Stimulated activated CD4-positive, alpha-beta T cell treated with anti-CD3 and anti-CD28 coated beads, Interleukin-12 subunit alpha, Interleukin-12 subunit beta, amount 100 ng/mL, for 48 hours (primary cell): ENCODE data around the gene AP5Z1.
A peak's percentile ranks its signal among the peaks of the same experiment; 100 is the strongest.

Experiments
- DNase-seq, 3 donors: peaks; one replicate each; pipeline ENCODE4 v3.0.0-alpha.2; 2020; ENCODE audit warnings: low read depth in 2 of 3, low spot score in 1 of 3

Gene AP5Z1

DNA sequence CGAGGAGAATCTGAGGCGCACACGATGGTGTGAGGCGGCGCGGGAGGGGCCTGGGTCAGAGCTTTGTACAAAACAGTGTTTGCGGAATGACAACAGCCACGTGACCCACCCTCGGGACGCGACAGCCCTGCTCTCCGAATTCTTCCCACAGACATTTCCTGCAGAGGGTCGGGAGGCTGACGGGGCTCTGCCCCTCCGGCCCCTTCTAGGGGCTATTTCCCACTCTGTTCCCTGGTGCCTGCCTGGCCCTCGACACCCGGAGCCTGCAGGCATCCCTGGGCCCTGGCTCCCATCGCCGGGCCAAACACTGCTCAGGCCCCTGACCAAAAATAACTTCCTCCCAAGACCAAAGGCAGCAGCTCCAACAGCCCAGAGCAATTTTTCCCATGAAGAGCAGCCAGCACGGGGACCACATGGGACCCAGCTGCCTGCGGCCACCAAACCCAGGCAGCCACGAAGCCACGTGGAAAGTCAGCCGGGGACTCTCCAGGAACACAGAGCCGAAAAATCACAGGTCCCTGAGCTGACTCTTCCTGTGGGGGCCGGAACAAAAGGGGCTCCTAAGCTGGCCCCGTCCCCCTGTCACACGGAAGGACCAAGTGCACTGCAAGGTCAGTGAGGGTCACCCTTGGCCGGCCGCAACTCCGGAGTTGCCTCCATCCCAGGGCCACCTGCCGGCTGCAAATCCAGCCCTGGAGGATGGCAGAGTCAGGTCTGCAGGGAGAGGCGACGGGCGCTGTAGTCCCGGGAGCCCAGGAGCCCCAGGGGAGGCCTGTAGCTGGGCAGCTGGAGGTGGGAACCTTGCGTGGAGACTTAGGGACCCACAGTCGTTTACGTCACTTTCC is 44.4 kb downstream of the AP5Z1 start:
- no peak for DNase-seq

- no peak for DNase-seq
Measured at GRCh38 chr7:4820405-4820966, 45.1 kb downstream of the AP5Z1 start.

DNA sequence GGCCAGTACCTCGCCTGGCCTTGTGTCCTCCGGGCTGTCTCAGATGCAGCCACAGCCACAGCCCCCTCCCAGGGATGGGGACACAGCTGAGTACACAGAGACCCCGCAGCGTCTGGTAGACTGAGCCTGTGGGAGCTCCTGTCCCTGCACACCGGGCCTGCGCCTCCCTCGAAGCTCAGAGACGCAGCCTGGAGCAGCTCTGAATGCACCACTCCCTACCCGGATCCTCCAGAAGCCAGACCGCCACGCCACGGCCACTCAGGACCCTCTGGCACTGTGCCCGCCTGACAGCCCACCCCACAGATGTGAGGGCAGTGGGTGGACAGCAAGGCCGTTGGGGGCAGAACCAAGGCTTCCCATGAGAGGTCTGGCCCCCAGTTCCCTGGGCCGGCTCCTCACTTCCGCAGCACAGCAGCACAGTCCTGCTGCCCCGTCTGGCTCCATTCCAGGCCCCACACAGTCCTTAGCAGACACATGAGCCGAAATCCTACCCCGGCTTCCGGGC is 45.6 kb downstream of the AP5Z1 start:
- DNase-seq: no peak

DNA sequence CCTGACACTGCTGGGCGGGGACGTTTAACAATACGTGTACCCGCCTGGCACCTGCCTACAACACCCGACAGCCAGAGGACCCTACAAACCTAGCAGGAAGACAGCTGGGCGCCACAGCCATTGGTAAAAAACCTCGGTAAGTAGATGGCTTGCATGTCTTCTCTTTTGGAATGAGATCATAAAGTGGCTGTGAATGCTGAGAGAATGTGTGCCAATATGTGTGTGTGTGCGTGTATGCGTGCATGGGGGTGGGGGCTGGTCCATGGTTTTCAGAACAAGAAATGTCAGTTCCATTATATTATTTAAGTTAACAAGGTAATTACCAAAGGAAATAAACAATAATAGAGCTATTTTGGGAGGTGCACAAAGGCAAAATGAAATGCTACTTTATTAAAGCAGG is 47.3 kb downstream of the AP5Z1 start:
- no peak for DNase-seq

GRCh38 chr7:4823441-4824119 is 48.2 kb downstream of the AP5Z1 start:
- DNase-seq: no peak

DNA sequence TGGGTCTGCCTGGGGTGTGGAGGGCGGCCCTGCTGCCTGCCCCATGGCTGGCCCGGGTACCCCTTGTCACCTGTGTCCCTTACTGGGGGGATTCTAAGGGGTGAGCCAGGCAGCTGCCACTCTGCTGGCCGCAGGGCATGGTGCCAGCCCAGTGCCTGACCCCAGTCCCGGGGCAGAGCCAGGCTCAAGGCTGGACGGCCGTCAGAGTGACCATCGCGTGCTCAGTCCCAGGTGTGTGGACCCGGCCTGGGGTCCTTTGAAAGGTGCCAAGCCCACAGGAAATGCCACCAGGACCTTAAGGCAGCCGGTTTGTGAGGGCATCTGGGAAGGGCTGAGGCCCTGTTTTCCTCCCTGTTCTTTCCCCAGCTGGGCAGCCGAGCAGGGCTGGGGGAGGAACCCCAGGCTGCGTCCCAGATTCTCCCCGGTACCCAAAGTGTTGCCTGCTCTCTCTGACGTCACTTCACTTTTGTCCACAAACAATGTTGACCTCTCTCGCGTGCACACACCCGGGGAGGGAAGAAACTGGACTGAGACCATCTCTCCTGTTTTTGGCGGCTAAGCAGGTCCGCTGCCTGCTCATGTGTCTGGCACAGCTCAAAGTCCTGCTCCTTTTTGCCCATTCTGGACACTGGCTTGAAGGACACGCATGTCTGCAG is 48.8 kb downstream of the AP5Z1 start:
- no peak for DNase-seq

DNA sequence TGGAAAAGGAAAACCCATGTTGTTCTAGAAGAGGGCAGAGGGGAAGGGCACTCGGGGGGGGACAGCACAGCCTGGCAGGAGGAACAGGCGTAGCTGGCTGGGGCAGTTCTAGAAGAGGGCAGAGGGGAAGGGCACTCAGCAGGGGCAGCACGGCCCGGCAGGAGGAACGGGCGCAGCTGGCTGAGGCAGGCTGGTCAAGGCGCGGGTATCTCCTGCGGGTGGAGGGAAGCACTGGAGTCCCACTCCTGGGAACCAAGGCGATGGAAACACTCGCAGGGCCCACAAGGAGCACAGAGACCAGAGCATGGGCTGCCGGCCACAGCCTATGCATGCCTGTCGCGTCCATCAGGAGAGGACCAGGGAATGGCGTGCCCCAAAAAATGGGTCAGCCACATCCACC is 49.7 kb downstream of the AP5Z1 start:
- DNase-seq: no peak

DNA sequence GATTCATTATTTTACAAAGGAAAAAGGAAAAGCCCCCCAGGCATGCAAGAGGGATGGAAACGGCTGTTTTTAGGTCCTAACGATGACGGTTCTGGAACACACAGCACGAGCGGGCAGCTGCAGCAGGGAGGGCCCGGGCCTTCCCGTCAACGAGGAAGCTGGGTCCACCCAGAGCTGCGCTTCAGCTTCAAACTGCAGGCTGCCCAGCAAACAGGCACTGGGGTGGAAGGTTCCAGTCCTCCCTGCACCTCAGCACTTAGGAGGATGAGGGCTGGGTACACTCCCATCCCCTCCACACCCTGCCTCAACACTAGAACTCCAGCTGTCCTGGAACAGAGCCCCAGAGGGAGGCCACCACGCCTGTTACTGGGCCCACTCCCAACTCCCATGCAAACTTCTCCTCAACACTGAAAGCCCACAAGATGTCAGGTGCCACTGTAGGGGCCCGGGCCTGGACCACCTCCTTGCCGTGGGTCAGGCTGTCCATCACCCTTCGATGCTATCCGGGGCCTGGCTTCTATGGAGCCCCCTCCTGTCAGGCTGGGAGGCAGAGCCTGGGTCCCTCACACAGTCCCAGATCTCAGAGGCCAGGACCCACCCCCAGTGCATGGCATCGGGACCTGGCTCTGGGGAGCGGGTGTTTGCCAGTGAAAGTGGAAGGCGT is 53.4 kb downstream of the AP5Z1 start:
- DNase-seq: no peak

GRCh38 chr7:4830176-4830575 is 54.8 kb downstream of the AP5Z1 start:
- peak; percentile 35 to 47 (median 39) for DNase-seq

- no peak for DNase-seq
Measured at GRCh38 chr7:4831723-4832495, 56.5 kb downstream of the AP5Z1 start.

DNA sequence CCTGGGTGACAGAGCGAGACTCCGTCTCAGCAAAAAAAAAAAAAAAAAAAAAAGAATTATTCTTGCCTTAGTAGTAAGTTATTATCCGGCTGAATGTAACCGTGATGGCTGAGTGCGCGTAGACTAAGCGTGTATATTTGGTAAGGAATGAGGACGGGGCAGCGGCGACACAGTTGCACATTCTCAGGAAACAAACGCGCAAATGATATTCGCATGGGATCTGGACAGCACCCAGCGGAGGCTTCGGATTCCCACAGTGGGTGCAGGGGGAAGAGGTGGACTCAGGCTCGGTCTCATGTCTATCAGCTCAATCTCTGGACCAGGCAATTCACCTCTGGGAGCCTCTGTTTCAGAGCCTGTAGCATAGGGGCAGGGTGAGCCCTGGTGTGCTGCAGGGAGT is 57.3 kb downstream of the AP5Z1 start:
- no peak for DNase-seq

DNA sequence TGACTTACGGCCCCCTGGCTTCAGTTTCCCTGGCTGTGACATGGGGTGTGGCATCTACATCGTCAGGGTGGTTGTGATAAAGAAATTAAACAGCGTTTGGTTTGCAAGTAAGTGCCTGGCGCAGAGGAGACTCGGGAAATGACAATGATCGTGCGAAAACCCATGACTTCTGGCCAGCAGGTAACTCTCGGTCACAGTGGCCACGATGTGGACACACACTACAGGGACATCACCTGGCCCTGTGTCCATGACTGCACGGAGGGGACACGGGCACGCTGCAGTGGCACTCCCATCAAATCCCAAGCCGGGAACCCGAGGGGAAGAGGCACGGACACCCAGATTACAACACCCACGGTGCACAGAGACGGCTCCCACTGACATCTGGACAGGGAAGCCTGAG is 57.8 kb downstream of the AP5Z1 start:
- DNase-seq: no peak

DNA sequence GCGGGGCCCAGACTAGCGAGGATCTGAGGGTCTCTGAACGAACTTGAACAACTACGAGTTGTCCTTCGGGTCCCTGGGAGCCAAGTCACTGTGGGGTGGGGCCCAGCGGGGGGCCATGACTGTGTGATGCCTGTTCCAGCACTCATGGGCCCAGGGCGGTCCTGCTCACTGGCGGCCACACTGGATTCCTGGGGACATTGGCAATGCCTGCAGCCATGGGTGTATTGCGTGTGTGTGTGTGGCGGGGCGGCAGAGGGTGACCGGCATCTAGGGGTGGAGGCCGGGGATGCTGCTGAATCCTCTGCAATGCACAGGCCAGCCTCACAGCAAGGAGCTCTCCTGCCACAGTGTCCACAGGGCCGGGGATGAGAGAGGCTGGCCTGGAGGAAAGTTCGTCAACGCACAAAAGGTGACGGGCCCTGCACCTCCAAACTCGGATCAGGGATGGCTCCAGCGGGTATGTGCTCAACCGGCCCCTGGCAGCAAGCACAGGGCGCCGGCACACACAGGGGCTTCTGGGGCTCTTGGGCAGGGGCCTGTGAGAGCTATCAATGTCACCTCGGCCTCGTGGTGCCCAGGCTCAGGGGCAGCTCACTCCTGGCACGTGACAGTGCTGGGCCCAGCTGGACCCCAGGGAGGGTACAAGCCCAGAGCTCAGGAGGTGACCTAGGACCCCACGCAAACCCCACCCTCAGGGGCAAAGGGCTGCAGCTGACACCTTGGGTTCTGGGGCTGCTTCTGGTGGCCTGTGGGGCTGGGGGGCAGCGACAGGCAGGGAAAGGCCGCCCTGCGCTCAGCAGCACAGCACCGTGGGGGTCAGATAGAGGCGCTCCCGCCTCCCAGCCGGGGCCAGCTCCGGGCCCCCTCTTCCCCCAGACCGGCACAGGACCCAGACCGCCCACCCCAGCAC is 58.5 kb downstream of the AP5Z1 start:
- no peak for DNase-seq

DNA sequence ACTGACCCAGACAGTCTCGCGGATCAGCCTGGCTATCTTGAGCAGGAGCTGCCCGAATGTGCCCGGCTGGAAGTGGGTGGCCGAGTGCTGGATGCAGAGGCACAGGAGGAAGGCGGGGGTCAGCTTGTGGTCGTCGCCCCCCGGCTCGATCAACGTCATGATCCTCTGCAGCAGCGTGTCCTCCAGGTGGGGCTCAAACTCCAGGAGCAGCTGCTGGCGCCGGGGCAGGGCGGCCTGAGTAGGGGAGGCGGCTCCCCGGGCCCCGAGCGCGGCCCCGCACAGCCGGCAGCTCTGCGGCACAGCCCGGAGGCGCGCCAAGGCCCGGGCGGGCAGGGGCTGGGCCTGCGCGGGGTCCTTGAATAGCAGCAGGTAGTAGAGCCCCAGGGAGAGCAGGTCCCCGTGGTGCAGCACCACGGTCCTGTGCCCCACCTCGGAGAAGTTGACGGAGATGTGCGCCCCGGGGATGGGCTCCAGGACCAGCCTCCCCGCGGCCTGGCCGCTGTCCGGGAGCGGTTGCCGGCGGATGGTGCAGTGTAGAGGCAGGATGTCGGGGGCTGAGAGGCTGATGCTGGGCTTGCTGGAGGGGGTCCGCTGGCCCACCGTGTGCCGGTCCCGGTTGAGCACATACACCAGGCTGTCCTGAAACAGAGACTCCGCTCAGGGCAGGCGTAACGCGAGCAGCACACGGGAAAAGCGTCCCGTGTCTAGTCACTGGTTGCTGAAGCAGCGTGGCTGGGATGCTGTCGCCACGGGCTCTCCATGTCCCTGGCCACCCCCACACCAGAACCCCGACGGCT is 59.4 kb downstream of the AP5Z1 start:
- DNase-seq: no peak

- DNase-seq: no peak
Measured at GRCh38 chr7:4835398-4836205, 60.2 kb downstream of the AP5Z1 start.

GRCh38 chr7:4836206-4836661 is 60.8 kb downstream of the AP5Z1 start:
- no peak for DNase-seq

DNA sequence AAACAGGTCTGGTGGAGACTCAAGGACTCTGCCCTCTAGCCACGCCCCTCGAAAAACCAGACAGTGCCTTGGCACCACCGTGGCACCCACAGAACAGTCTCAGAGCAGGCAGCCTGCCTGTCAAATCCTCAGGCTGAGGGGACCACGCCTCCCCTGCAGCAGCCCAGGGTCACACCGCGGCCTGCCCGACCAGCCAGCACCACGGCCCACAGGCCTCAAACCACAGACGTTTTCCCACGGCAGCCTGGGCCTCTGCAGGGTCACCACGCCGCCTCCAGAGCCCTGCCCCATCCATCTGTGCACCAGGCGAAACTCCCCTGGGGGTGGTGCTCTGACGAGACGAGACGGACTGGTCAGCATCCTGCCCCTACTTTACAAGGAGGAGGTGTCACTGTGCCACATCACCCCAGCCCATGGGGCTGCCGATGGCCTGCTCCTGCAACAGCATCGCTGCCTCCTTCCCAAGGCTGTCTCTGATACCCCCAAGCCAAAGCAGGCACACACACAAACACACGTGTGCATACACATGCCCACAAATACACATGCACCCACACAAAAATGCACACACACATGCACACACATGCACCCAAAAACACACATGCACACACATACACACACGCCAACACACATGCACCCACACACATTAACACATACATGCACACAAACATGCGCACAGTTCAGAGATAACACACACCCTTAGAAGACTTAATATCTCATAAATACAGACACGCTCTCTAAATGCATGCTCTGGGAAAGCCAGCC is 61.8 kb downstream of the AP5Z1 start:
- no peak for DNase-seq
